Prostate gland (tissue), 2 donors: ENCODE data around the gene ARMC9.
"Not testable (repeated sequence)": the region's sequence is repeated elsewhere in the genome, so short reads cannot be mapped to it uniquely, and the experiment has no call there.

Experiments used
- CTCF ChIP-seq, 4 experiments: fragments of 200-600 bp in 2 of 4; fragments of 450-650 bp in 2 of 4; sonication (generic) in 2 of 4; IDR thresholded peaks; 1 replicate in 3 of 4; 2 replicates in 1 of 4; pipeline ENCODE4 v1.5.1; 2016 to 2019; ENCODE audit warnings: antibody characterized with exemption in 4 of 4, mild to moderate bottlenecking in 2 of 4, moderate library complexity in 2 of 4
- POLR2A ChIP-seq: fragments of 450-650 bp; IDR thresholded peaks from one replicate; pipeline ENCODE4 v1.6.1; 2016; ENCODE audit warnings: antibody characterized with exemption, mild to moderate bottlenecking
- POLR2AphosphoS5 ChIP-seq: sonication (generic); formaldehyde crosslinking; IDR thresholded peaks from one replicate; pipeline ENCODE4 v1.6.1; 2017; ENCODE audit warnings: antibody characterized with exemption

GRCh38 chr2:231253292-231253691 lies 54.9 kb downstream of the ARMC9 start:
- TF ChIP-seq CTCF (IDR thresholded peaks at IDR 0.05); POLR2A; POLR2AphosphoS5: not testable (repeated sequence)
